GM12872 (cell line): ENCODE data around the gene JUND.

Experiments used
- TF ChIP-seq, protein P1 (sequence below): IDR thresholded peaks from 3 replicates; pipeline ENCODE4 v1.5.1; 2011; ENCODE audit warnings: low read depth, mild to moderate bottlenecking, low read length, moderate library complexity; ENCODE audit not compliant: insufficient read depth

JUND gene

DNA sequence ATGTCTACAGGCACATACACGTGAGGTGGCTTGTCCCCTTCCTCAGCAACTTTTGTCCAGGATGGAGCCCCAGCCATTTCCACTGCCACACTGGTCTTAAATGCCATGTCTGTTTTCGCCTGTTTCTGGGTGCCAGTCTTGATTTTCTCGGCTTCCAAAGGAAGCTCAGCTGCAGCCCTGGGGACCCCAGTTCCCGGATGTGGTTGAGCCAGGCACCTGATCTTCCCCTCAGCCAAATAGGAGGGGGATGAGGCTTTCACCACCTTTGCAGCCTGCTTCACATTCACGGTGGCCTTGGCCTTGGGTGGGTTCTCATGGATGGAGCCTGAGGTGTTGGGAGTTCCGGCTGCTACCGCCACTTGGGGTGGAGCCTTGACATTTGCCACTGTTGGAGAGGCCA lies 15.8 kb downstream of the JUND start:
- TF ChIP-seq, protein P1, sequence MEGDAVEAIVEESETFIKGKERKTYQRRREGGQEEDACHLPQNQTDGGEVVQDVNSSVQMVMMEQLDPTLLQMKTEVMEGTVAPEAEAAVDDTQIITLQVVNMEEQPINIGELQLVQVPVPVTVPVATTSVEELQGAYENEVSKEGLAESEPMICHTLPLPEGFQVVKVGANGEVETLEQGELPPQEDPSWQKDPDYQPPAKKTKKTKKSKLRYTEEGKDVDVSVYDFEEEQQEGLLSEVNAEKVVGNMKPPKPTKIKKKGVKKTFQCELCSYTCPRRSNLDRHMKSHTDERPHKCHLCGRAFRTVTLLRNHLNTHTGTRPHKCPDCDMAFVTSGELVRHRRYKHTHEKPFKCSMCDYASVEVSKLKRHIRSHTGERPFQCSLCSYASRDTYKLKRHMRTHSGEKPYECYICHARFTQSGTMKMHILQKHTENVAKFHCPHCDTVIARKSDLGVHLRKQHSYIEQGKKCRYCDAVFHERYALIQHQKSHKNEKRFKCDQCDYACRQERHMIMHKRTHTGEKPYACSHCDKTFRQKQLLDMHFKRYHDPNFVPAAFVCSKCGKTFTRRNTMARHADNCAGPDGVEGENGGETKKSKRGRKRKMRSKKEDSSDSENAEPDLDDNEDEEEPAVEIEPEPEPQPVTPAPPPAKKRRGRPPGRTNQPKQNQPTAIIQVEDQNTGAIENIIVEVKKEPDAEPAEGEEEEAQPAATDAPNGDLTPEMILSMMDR: no peak

DNA sequence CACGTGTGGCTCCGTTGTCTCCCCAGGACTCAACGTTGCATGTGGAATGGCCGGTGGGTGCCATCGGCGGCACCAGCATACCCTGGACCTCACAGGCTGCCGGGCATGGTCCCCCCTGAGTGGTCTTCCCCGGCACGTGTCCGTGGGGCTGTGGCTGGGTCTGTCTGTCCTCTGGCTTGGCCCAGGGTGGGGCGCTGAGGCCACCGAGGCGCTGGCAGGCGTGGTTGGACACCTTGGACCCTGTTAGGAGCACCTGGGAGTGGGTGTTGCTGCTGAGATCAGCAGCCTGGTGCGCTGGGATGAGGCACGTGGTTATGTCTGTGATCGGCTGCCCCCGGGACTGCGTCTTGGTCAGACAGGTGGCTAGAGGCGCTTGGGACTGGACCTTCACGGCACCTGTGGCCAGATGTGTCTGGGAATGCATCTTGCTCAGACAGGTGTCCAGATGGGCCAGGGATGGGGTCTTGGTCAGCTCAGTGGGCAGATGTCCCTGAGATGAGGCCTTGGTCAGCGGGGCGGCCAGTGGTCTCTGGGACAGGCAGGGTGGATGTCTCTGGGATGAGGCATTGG lies 16.4 kb downstream of the JUND start:
- TF ChIP-seq, protein P1: no peak

DNA sequence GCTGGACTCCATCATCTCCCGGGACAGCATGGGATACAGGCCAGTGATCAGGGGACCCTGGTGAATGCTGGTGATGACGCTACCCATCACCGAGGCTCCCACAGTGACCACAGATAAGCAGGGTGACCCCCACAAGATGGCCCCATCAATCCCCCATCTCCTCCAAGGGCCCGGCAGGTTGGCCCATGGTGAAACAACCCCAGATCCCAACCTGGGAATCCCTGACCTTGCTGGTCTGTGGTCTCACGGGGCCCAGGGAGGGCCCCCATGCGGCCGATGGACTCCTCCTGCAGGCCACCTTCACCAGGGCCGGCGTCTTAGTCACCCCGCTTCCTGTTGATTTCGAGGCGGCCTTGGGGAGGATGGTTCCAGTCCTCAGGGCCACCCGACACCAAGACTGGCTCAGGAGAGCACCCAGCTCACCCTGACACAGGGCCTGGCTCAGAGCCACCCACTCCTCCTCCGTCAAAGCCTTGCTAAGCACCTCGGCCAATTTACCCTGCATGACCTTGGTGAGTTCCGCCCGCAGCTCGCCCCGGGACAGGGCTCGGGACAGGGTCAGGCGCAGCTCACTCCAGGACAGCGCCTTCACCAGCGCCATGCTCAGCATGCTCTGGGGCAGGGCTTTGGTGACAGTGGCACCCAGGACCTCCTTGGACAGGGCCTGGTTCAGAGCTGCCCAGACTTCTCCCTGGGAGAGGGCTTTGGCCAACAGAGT lies 17.1 kb downstream of the JUND start:
- TF ChIP-seq, protein P1: no peak

DNA sequence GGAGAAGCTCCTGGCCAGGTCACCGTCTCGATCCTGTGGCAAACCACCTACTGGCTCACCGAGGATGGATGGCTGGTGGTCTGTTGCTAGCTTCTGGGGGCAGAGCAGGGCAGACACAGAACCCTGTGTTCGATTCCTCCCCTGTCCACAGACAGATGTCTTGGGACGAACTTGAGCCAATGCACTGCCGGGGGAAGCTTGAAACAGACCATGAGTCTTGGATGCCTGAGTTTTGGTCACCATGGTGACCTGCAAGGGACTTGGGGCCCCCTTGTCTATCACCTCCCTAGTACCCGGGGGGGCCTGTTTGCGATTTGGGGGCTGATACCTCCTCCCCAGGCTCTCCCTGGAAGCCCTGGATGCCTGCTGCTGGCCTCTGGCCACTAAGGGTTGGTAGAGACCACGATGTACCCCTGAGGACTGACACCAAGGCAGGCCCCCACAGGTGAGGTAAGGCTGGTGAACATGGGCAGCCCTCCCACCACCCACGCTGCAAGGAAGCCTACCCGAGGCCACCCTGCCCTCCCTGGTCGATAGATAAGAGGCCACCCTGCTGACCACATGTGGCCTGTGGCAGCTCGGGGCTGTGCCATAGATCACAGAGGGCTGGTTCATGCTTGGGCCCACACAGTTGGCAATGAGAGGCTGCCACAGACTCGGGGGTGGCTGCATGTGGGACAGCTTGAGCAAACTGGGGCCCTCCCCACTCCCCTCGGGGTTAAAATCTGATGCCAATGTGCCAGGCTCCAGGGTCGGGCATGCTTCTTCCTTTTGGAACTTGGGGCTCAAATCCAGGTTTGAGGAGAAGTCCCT lies 17.9 kb downstream of the JUND start:
- TF ChIP-seq, protein P1: no peak

DNA sequence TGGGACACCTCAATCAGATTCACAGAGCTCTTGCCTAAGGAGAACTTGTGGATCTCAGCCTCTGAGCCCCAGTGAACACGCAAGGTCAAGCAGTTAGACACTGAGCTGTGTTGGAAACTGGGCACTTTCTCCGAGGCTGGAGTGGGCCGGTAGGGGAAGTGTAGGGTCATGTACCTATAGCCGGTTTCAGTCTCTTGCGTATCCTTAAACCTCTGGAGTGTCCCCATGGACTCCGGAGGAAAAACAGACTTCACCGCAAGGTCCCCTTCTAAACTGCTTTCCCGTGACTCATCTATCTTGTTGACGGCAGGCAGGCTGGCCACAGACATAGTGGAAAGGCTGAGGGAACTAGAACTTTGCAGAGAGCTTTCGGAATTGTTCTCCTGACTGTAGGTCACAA lies 18.5 kb downstream of the JUND start:
- TF ChIP-seq, protein P1: no peak

DNA sequence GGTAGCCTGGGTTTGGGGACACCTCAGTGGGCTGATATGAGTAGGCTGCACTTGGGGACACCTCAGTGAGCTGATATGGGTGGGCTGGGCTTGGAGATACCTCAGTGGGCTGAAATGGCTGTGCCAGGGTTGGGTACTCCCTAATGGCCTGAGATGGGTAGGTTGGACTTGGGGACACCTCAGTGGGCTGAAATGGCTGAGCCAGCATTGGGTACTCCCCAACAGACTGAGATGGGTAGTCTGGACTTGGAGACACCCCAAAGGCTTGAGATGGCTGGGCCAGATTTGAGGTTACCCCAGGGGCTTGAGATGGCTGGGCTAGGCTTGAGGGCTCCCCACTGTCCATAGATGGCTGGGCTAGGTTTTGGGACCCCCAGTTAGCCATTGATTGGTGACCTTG lies 19.3 kb downstream of the JUND start:
- TF ChIP-seq, protein P1: no peak

DNA sequence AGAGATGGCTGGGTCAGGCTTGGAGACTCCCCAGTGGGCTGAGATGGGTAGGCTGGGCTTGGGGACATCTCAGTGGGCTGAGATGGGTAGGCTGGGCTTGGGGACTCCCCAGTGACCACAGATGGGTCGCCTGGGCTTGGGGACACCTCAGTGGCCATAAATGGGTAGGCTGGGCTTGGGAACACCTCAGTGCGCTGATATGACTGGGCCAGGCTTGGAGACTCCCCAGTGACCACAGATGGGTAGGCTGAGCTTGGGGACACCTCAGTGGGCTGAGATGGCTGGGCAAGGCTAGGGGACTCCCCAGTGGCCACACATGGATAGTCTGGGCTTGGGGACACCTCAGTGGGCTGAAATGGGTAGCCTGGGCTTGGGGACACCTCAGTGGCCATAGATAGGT lies 19.9 kb downstream of the JUND start:
- TF ChIP-seq, protein P1: no peak
